ENCODE measurements around the gene AHCYL2. TPM values are rescaled to one million over a fixed set of nuclear protein-coding genes. Genes with fewer than 3 reads are reported as not detected.

Gene AHCYL2
- total and polyA plus RNA-seq, 4 donors: 2.0 to 10.0 (median 3.6) TPM

DNA sequence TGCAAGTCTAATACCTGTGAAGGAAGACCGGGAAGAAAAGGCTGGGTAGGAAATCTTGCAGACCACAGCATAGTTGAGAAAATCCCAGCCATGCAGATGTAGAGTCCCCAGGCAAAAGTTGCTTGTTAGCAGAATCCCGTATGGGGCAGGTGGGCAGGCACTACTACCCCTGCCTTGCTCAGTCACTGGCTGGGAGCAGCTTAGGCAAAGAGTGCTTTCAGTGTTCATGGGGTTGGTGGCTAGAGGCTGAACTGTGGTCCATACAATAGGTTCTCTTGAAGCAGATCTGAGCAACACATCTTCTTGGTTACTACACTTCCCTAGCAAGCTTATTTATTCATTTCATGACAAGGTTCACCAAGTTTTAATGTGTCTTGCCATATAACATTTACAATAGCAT, 92.6 kb downstream of the AHCYL2 start:
- Histone ChIP-seq H3K36me3 (ENCODE audit: control insufficient read depth in 4 of 4, insufficient read depth in 3 of 4, low read depth in 1 of 4, low read length in 3 of 4) (peaks cover 0 to under 1% (median 0%) of the 10 kb centered on the region in 4 donors), H3K4me3 (ENCODE audit: low read depth in 1 of 3, low read length in 3 of 3) (no peak overlapping the region), H3K27ac (ENCODE audit: low read depth in 1 of 2, low read length in 2 of 2) (no peak overlapping the region), H3K4me1 (ENCODE audit: control insufficient read depth in 4 of 4, insufficient read depth in 4 of 4, low read length in 3 of 4) (no peaks in the 10 kb centered on the region), H3K9ac (ENCODE audit: low read depth in 1 of 2, low read length in 2 of 2) (no peak overlapping the region), H3K27me3 (ENCODE audit: control insufficient read depth in 4 of 4, insufficient read depth in 4 of 4, low read length in 3 of 4) (no peaks in the 10 kb centered on the region), H3K9me3 (ENCODE audit: control insufficient read depth in 4 of 4, low read length in 3 of 4) (no peaks in the 10 kb centered on the region)
- DNase-seq (ENCODE audit: low spot score): no peak
- WGBS: 92% methylated on average over 2 of the region's 2 CpGs
- TF ChIP-seq JUND (IDR thresholded peaks at IDR 0.05): no peak

DNA sequence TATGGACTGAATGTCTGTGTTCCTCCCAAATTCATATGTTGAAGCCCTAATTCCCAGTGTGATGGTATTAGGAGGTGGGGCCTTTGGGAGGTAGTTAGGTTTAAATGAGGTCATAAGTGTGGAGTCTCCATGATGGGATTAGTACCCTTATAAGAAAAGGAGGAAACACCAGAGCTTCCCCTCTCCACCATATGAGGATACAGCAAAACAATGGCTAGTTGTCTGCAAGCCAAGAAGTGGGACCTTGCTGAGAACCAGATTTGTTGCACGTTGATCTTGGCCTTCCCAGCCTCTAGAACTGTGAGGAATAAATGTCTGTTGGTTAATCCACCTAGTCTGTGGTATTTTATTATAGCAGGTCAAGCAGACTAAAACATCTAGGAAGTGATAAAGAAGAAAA, 102.2 kb downstream of the AHCYL2 start:
- no peak for DNase-seq (ENCODE audit: low spot score)
- H3K9me3 ChIP-seq (ENCODE audit: control insufficient read depth in 4 of 4, low read length in 3 of 4): peaks cover 0 to 3% (median 0%) of the 10 kb centered on the region in 4 donors
- no peak overlapping the region for H3K9ac ChIP-seq (ENCODE audit: low read depth in 1 of 2, low read length in 2 of 2)
- H3K4me3 ChIP-seq (ENCODE audit: low read depth in 1 of 3, low read length in 3 of 3): no peak overlapping the region
- no peaks in the 10 kb centered on the region for H3K4me1 ChIP-seq (ENCODE audit: control insufficient read depth in 4 of 4, insufficient read depth in 4 of 4, low read length in 3 of 4)
- H3K27ac ChIP-seq (ENCODE audit: low read depth in 1 of 2, low read length in 2 of 2): no peak overlapping the region
- TF ChIP-seq, protein P1, sequence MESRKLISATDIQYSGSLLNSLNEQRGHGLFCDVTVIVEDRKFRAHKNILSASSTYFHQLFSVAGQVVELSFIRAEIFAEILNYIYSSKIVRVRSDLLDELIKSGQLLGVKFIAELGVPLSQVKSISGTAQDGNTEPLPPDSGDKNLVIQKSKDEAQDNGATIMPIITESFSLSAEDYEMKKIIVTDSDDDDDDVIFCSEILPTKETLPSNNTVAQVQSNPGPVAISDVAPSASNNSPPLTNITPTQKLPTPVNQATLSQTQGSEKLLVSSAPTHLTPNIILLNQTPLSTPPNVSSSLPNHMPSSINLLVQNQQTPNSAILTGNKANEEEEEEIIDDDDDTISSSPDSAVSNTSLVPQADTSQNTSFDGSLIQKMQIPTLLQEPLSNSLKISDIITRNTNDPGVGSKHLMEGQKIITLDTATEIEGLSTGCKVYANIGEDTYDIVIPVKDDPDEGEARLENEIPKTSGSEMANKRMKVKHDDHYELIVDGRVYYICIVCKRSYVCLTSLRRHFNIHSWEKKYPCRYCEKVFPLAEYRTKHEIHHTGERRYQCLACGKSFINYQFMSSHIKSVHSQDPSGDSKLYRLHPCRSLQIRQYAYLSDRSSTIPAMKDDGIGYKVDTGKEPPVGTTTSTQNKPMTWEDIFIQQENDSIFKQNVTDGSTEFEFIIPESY (IDR thresholded peaks at IDR 0.05): no peak
- TF ChIP-seq GABPA (IDR thresholded peaks at IDR 0.05 in 1 of 2, conservative IDR thresholded peaks at IDR 0.05 in 1 of 2) (no peak), RXRA (IDR thresholded peaks at IDR 0.05) (no peak)
- peaks cover 0 to 3% (median 3%) of the 10 kb centered on the region in 4 donors for H3K36me3 ChIP-seq (ENCODE audit: control insufficient read depth in 4 of 4, insufficient read depth in 3 of 4, low read depth in 1 of 4, low read length in 3 of 4)
- no peaks in the 10 kb centered on the region for H3K27me3 ChIP-seq (ENCODE audit: control insufficient read depth in 4 of 4, insufficient read depth in 4 of 4, low read length in 3 of 4)
- WGBS: 88% methylated on average over 1 of the region's 1 CpG

DNA sequence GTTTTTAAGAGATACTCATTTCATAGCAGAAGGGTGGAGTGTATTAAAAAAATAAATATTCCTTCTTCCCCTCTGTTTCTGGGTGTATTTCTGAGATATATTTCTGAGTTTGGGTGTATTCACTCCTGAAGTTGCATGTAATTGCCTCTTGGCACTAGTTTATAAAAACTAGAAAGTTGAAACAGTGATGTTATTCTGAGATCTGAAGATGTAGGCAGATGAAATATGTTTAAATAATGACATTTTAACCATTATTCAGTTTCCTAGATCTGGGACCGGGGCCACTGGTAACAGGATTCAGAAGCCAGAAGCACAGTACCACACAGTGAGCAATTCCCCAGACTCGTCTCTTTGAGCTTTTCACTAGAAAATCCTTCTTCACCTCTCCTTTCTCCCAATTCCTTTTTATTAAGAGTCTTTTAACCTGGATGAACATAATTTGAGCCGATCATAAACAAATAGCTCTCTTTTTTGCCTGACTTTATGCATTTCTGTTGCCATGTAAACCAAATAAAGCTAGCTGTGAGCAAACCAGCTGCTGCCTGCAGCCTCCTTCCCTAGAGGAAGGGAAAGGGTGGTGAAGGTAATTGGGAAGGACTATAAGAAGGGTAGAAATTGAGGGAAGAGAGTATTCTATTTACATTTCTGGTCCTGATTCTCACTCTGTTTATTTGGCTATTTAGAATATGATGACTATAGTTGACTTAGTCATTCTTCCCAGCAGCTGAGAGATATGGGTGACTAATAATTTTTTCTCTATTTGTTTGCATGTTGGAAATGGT, 107.6 kb downstream of the AHCYL2 start:
- Histone ChIP-seq H3K36me3 (ENCODE audit: control insufficient read depth in 4 of 4, insufficient read depth in 3 of 4, low read depth in 1 of 4, low read length in 3 of 4) (peaks cover 0 to 3% (median 0%) of the 10 kb centered on the region in 4 donors), H3K9me3 (ENCODE audit: control insufficient read depth in 4 of 4, low read length in 3 of 4) (no peaks in the 10 kb centered on the region), H3K9ac (ENCODE audit: low read depth in 1 of 2, low read length in 2 of 2) (no peak overlapping the region), H3K4me3 (ENCODE audit: low read depth in 1 of 3, low read length in 3 of 3) (no peak overlapping the region), H3K27me3 (ENCODE audit: control insufficient read depth in 4 of 4, insufficient read depth in 4 of 4, low read length in 3 of 4) (no peaks in the 10 kb centered on the region), H3K27ac (ENCODE audit: low read depth in 1 of 2, low read length in 2 of 2) (no peak overlapping the region), H3K4me1 (ENCODE audit: control insufficient read depth in 4 of 4, insufficient read depth in 4 of 4, low read length in 3 of 4) (peaks cover 0 to 2% (median 0%) of the 10 kb centered on the region in 4 donors)
- 94% methylated on average over 3 of the region's 3 CpGs for WGBS
- no peak for TF ChIP-seq GABPA (IDR thresholded peaks at IDR 0.05 in 1 of 2, conservative IDR thresholded peaks at IDR 0.05 in 1 of 2)
- no peak for TF ChIP-seq TAF1 (conservative IDR thresholded peaks at IDR 0.05)
- TF ChIP-seq YY1 (IDR thresholded peaks at IDR 0.05): no peak
- TF ChIP-seq HNF4A (conservative IDR thresholded peaks at IDR 0.05): no peak
- TF ChIP-seq RXRA (IDR thresholded peaks at IDR 0.05): no peak
- TF ChIP-seq, protein P2, sequence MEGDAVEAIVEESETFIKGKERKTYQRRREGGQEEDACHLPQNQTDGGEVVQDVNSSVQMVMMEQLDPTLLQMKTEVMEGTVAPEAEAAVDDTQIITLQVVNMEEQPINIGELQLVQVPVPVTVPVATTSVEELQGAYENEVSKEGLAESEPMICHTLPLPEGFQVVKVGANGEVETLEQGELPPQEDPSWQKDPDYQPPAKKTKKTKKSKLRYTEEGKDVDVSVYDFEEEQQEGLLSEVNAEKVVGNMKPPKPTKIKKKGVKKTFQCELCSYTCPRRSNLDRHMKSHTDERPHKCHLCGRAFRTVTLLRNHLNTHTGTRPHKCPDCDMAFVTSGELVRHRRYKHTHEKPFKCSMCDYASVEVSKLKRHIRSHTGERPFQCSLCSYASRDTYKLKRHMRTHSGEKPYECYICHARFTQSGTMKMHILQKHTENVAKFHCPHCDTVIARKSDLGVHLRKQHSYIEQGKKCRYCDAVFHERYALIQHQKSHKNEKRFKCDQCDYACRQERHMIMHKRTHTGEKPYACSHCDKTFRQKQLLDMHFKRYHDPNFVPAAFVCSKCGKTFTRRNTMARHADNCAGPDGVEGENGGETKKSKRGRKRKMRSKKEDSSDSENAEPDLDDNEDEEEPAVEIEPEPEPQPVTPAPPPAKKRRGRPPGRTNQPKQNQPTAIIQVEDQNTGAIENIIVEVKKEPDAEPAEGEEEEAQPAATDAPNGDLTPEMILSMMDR (IDR thresholded peaks at IDR 0.05; ENCODE audit: low read depth, low read length, missing input control): no peak
- TF ChIP-seq, protein P3, sequence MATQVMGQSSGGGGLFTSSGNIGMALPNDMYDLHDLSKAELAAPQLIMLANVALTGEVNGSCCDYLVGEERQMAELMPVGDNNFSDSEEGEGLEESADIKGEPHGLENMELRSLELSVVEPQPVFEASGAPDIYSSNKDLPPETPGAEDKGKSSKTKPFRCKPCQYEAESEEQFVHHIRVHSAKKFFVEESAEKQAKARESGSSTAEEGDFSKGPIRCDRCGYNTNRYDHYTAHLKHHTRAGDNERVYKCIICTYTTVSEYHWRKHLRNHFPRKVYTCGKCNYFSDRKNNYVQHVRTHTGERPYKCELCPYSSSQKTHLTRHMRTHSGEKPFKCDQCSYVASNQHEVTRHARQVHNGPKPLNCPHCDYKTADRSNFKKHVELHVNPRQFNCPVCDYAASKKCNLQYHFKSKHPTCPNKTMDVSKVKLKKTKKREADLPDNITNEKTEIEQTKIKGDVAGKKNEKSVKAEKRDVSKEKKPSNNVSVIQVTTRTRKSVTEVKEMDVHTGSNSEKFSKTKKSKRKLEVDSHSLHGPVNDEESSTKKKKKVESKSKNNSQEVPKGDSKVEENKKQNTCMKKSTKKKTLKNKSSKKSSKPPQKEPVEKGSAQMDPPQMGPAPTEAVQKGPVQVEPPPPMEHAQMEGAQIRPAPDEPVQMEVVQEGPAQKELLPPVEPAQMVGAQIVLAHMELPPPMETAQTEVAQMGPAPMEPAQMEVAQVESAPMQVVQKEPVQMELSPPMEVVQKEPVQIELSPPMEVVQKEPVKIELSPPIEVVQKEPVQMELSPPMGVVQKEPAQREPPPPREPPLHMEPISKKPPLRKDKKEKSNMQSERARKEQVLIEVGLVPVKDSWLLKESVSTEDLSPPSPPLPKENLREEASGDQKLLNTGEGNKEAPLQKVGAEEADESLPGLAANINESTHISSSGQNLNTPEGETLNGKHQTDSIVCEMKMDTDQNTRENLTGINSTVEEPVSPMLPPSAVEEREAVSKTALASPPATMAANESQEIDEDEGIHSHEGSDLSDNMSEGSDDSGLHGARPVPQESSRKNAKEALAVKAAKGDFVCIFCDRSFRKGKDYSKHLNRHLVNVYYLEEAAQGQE (IDR thresholded peaks at IDR 0.05): no peak
- TF ChIP-seq, protein P1 (IDR thresholded peaks at IDR 0.05): no peak
- no peak for TF ChIP-seq HNF4G (IDR thresholded peaks at IDR 0.05)
- TF ChIP-seq SP1 (IDR thresholded peaks at IDR 0.05): no peak
- no peak for DNase-seq (ENCODE audit: low spot score)
